WERI-Rb-1 (cell line): ENCODE results near the gene KRT82.

Source experiments
- DNase-seq: peaks from one replicate; pipeline ENCODE4 v3.0.0-alpha.2; 2020
- H3K27ac ChIP-seq: fragments of 250-450 bp; sonication (Bioruptor Pico); 2 replicates; pipeline ENCODE4 v1.5.1; 2020; ENCODE audit warnings: mild to moderate bottlenecking, moderate library complexity
- H3K27me3 ChIP-seq: fragments of 250-450 bp; sonication (Bioruptor Pico); 2 replicates; pipeline ENCODE4 v1.5.1; 2021; ENCODE audit warnings: mild to moderate bottlenecking, low read depth, moderate library complexity; ENCODE audit not compliant: insufficient read depth, severe bottlenecking
- H3K36me3 ChIP-seq: fragments of 250-450 bp; sonication (Bioruptor Pico); 2 replicates; pipeline ENCODE4 v1.5.1; 2020; ENCODE audit warnings: mild to moderate bottlenecking, moderate library complexity
- H3K4me3 ChIP-seq: 2 replicates; pipeline ENCODE4 v1.5.1; 2011; ENCODE audit warnings: low read depth, mild to moderate bottlenecking, control low read depth, low read length
- H3K9me3 ChIP-seq: fragments of 250-450 bp; sonication (Bioruptor Pico); 2 replicates; pipeline ENCODE4 v1.5.1; 2021; ENCODE audit warnings: mild to moderate bottlenecking, moderate library complexity; ENCODE audit not compliant: severe bottlenecking
- TF ChIP-seq, protein P1 (sequence below): IDR thresholded peaks from 2 replicates; pipeline ENCODE4 v1.5.1; 2011; ENCODE audit warnings: low read depth, mild to moderate bottlenecking, control low read depth, inconsistent platforms, low read length

KRT82 gene

GRCh38 chr12:52426034-52426433 is 19.9 kb upstream of the KRT82 start:
- H3K27me3 ChIP-seq: peaks cover 96% of the 10 kb centered on the region
- no peak overlapping the region for H3K27ac ChIP-seq
- no peaks in the 10 kb centered on the region for H3K9me3 ChIP-seq
- H3K4me3 ChIP-seq: no peak overlapping the region
- DNase-seq: no peak
- TF ChIP-seq, protein P1, sequence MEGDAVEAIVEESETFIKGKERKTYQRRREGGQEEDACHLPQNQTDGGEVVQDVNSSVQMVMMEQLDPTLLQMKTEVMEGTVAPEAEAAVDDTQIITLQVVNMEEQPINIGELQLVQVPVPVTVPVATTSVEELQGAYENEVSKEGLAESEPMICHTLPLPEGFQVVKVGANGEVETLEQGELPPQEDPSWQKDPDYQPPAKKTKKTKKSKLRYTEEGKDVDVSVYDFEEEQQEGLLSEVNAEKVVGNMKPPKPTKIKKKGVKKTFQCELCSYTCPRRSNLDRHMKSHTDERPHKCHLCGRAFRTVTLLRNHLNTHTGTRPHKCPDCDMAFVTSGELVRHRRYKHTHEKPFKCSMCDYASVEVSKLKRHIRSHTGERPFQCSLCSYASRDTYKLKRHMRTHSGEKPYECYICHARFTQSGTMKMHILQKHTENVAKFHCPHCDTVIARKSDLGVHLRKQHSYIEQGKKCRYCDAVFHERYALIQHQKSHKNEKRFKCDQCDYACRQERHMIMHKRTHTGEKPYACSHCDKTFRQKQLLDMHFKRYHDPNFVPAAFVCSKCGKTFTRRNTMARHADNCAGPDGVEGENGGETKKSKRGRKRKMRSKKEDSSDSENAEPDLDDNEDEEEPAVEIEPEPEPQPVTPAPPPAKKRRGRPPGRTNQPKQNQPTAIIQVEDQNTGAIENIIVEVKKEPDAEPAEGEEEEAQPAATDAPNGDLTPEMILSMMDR: no peak
- H3K36me3 ChIP-seq: no peaks in the 10 kb centered on the region

DNA sequence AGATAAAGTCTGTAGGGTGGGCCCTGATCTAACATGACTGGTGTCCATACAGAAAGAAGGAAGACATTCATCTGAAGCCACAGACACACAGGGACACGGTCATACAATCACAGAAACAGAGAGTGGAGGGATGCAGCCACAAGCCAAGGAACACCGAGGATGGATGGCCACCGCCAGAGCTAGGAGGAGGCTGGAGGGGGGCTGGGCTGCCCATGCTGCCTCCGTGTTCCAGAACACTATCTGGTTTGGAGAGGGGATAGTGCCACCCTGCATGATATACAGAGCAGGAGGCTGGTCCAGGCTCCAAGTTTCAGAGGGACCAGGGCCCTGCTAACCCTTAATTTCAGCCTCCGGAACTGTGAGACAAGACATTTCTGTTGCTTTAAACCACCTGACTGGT is 19.3 kb upstream of the KRT82 start:
- H3K4me3 ChIP-seq: no peak overlapping the region
- TF ChIP-seq, protein P1: no peak
- H3K27me3 ChIP-seq: peaks cover 97% of the 10 kb centered on the region
- DNase-seq: no peak
- no peak overlapping the region for H3K27ac ChIP-seq
- no peaks in the 10 kb centered on the region for H3K9me3 ChIP-seq
- no peaks in the 10 kb centered on the region for H3K36me3 ChIP-seq

GRCh38 chr12:52423661-52424500 is 17.7 kb upstream of the KRT82 start:
- Histone ChIP-seq H3K27ac (no peak overlapping the region), H3K27me3 (peaks cover 95% of the 10 kb centered on the region), H3K9me3 (no peaks in the 10 kb centered on the region), H3K4me3 (no peak overlapping the region), H3K36me3 (no peaks in the 10 kb centered on the region)
- no peak for DNase-seq
- TF ChIP-seq, protein P1: no peak

- no peak overlapping the region for H3K27ac ChIP-seq
- peaks cover 97% of the 10 kb centered on the region for H3K27me3 ChIP-seq
- TF ChIP-seq, protein P1: no peak
- H3K4me3 ChIP-seq: no peak overlapping the region
- no peaks in the 10 kb centered on the region for H3K9me3 ChIP-seq
- no peak for DNase-seq
- H3K36me3 ChIP-seq: no peaks in the 10 kb centered on the region
Observed at GRCh38 chr12:52423035-52423434, 16.9 kb upstream of the KRT82 start.

DNA sequence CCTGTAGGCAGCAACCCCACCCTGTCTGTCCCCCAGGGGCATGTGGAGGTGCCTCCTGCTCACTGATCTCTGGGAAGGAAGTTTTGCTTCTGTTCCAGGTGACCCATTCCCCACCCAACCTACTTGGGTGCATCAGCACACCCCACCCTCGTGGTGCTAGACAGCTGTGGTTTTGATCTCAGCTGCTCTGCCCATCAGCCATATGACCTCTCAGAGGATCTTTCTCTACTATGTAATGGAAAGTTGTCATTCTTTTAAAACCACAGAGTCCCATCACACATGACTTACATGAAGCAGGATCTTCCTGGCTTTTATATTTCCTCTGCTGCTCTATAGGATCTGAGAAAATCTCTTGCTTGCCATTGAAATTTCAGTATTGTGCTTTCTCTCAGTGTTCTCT is 13.5 kb upstream of the KRT82 start:
- no peak overlapping the region for H3K27ac ChIP-seq
- H3K27me3 ChIP-seq: peaks cover 93% of the 10 kb centered on the region
- TF ChIP-seq, protein P1: no peak
- no peak for DNase-seq
- H3K36me3 ChIP-seq: no peaks in the 10 kb centered on the region
- no peaks in the 10 kb centered on the region for H3K9me3 ChIP-seq
- no peak overlapping the region for H3K4me3 ChIP-seq
